ENCODE data around the gene PLPPR1. TPM values are rescaled to one million over a fixed set of nuclear protein-coding genes. Genes with fewer than 3 reads are reported as not detected.

Gene PLPPR1
- total RNA-seq, 2 donors from 2014 or later, result not detected

- H3K36me3 Mint-ChIP-seq (ENCODE audit: low read depth), result no peaks in the 10 kb centered on the region
- no peaks in the 10 kb centered on the region for H3K4me1 Mint-ChIP-seq
- H3K4me3 Mint-ChIP-seq, result no peak overlapping the region
- H3K27me3 Mint-ChIP-seq, result no peaks in the 10 kb centered on the region
- no peak overlapping the region for H3K27ac Mint-ChIP-seq
- no peak for ATAC-seq (replicated peaks)
- H3K9me3 Mint-ChIP-seq, result no peaks in the 10 kb centered on the region
Observed at GRCh38 chr9:101226803-101227202, 198.3 kb downstream of the PLPPR1 start.

- no peaks in the 10 kb centered on the region for H3K36me3 Mint-ChIP-seq (ENCODE audit: low read depth)
- no peaks in the 10 kb centered on the region for H3K4me1 Mint-ChIP-seq
- no peaks in the 10 kb centered on the region for H3K27me3 Mint-ChIP-seq
- H3K4me3 Mint-ChIP-seq, result no peak overlapping the region
- no peak for ATAC-seq (replicated peaks)
- no peak overlapping the region for H3K27ac Mint-ChIP-seq
- H3K9me3 Mint-ChIP-seq, result no peaks in the 10 kb centered on the region
Observed at GRCh38 chr9:101229606-101230005, 201.1 kb downstream of the PLPPR1 start.

- no peak for ATAC-seq (replicated peaks)
- H3K4me3 Mint-ChIP-seq, result no peak overlapping the region
Observed at GRCh38 chr9:101232405-101232977, 204.0 kb downstream of the PLPPR1 start.

GRCh38 chr9:101235105-101235866 lies 206.8 kb downstream of the PLPPR1 start:
- Mint-ChIP-seq H3K4me3 (no peak overlapping the region), H3K4me1 (no peaks in the 10 kb centered on the region), H3K27me3 (peaks cover 3% of the 10 kb centered on the region), H3K9me3 (no peaks in the 10 kb centered on the region), H3K36me3 (ENCODE audit: low read depth) (no peaks in the 10 kb centered on the region), H3K27ac (no peak overlapping the region)
- ATAC-seq (replicated peaks), result no peak

More at GRCh38 chr9:101232405-101232977, 204.0 kb downstream of the PLPPR1 start:
- Mint-ChIP-seq H3K27me3 (peaks cover 3% of the 10 kb centered on the region), H3K36me3 (ENCODE audit: low read depth) (no peaks in the 10 kb centered on the region), H3K9me3 (no peaks in the 10 kb centered on the region), H3K4me1 (no peaks in the 10 kb centered on the region), H3K27ac (no peak overlapping the region)

GRCh38 chr9:101242651-101243050 lies 214.1 kb downstream of the PLPPR1 start:
- H3K27me3 Mint-ChIP-seq, result peaks cover 3% of the 10 kb centered on the region

GRCh38 chr9:101246691-101247090 lies 218.2 kb downstream of the PLPPR1 start:
- no peak for ATAC-seq (replicated peaks)
- Mint-ChIP-seq H3K27me3 (peaks cover 3% of the 10 kb centered on the region), H3K4me3 (no peak overlapping the region), H3K9me3 (no peaks in the 10 kb centered on the region), H3K36me3 (ENCODE audit: low read depth) (no peaks in the 10 kb centered on the region), H3K4me1 (no peaks in the 10 kb centered on the region), H3K27ac (no peak overlapping the region)

More at GRCh38 chr9:101242651-101243050, 214.1 kb downstream of the PLPPR1 start:
- ATAC-seq (replicated peaks), result no peak
- H3K27ac Mint-ChIP-seq, result no peak overlapping the region
- H3K36me3 Mint-ChIP-seq (ENCODE audit: low read depth), result no peaks in the 10 kb centered on the region
- no peaks in the 10 kb centered on the region for H3K4me1 Mint-ChIP-seq
- no peaks in the 10 kb centered on the region for H3K9me3 Mint-ChIP-seq
- no peak overlapping the region for H3K4me3 Mint-ChIP-seq

- ATAC-seq (replicated peaks), result no peak
- H3K4me1 Mint-ChIP-seq, result no peaks in the 10 kb centered on the region
- no peaks in the 10 kb centered on the region for H3K9me3 Mint-ChIP-seq
- H3K4me3 Mint-ChIP-seq, result no peak overlapping the region
- H3K36me3 Mint-ChIP-seq (ENCODE audit: low read depth), result no peaks in the 10 kb centered on the region
- H3K27ac Mint-ChIP-seq, result no peak overlapping the region
- H3K27me3 Mint-ChIP-seq, result peaks cover 3% of the 10 kb centered on the region
Observed at GRCh38 chr9:101247297-101247696, 218.8 kb downstream of the PLPPR1 start.

GRCh38 chr9:101254733-101255433 lies 226.4 kb downstream of the PLPPR1 start:
- H3K4me3 Mint-ChIP-seq, result no peak overlapping the region
- ATAC-seq (replicated peaks), result no peak
- H3K27ac Mint-ChIP-seq, result no peak overlapping the region
- no peaks in the 10 kb centered on the region for H3K9me3 Mint-ChIP-seq
- no peaks in the 10 kb centered on the region for H3K4me1 Mint-ChIP-seq
- peaks cover 8% of the 10 kb centered on the region for H3K27me3 Mint-ChIP-seq
- H3K36me3 Mint-ChIP-seq (ENCODE audit: low read depth), result no peaks in the 10 kb centered on the region

GRCh38 chr9:101264727-101265126 lies 236.2 kb downstream of the PLPPR1 start:
- Mint-ChIP-seq H3K4me3 (no peak overlapping the region), H3K27me3 (peaks cover under 1% of the 10 kb centered on the region), H3K27ac (no peak overlapping the region), H3K36me3 (ENCODE audit: low read depth) (no peaks in the 10 kb centered on the region), H3K9me3 (no peaks in the 10 kb centered on the region), H3K4me1 (no peaks in the 10 kb centered on the region)
- no peak for ATAC-seq (replicated peaks)

GRCh38 chr9:101265261-101265660 lies 236.7 kb downstream of the PLPPR1 start:
- Mint-ChIP-seq H3K27ac (no peak overlapping the region), H3K36me3 (ENCODE audit: low read depth) (no peaks in the 10 kb centered on the region), H3K9me3 (no peaks in the 10 kb centered on the region), H3K27me3 (peaks cover 5% of the 10 kb centered on the region), H3K4me3 (no peak overlapping the region), H3K4me1 (no peaks in the 10 kb centered on the region)
- ATAC-seq (replicated peaks), result no peak

- Mint-ChIP-seq H3K4me1 (no peaks in the 10 kb centered on the region), H3K27me3 (peaks cover 7% of the 10 kb centered on the region), H3K4me3 (no peak overlapping the region), H3K27ac (no peak overlapping the region), H3K36me3 (ENCODE audit: low read depth) (no peaks in the 10 kb centered on the region), H3K9me3 (no peaks in the 10 kb centered on the region)
- ATAC-seq (replicated peaks), result no peak
Observed at GRCh38 chr9:101268426-101268825, 239.9 kb downstream of the PLPPR1 start.

- no peaks in the 10 kb centered on the region for H3K9me3 Mint-ChIP-seq
- H3K27me3 Mint-ChIP-seq, result peaks cover 7% of the 10 kb centered on the region
- H3K4me3 Mint-ChIP-seq, result no peak overlapping the region
- H3K27ac Mint-ChIP-seq, result no peak overlapping the region
- H3K4me1 Mint-ChIP-seq, result no peaks in the 10 kb centered on the region
- ATAC-seq (replicated peaks), result no peak
- no peaks in the 10 kb centered on the region for H3K36me3 Mint-ChIP-seq (ENCODE audit: low read depth)
Observed at GRCh38 chr9:101269591-101270283, 241.2 kb downstream of the PLPPR1 start.

- no peaks in the 10 kb centered on the region for H3K4me1 Mint-ChIP-seq
- peaks cover 8% of the 10 kb centered on the region for H3K27me3 Mint-ChIP-seq
- H3K36me3 Mint-ChIP-seq (ENCODE audit: low read depth), result no peaks in the 10 kb centered on the region
- no peak for ATAC-seq (replicated peaks)
- no peak overlapping the region for H3K27ac Mint-ChIP-seq
- no peaks in the 10 kb centered on the region for H3K9me3 Mint-ChIP-seq
- no peak overlapping the region for H3K4me3 Mint-ChIP-seq
Observed at GRCh38 chr9:101270302-101270701, 241.8 kb downstream of the PLPPR1 start.

GRCh38 chr9:101271102-101271501 lies 242.6 kb downstream of the PLPPR1 start:
- H3K4me3 Mint-ChIP-seq, result no peak overlapping the region

More at GRCh38 chr9:101271102-101271501, 242.6 kb downstream of the PLPPR1 start:
- Mint-ChIP-seq H3K4me1 (no peaks in the 10 kb centered on the region), H3K27me3 (peaks cover 12% of the 10 kb centered on the region), H3K36me3 (ENCODE audit: low read depth) (no peaks in the 10 kb centered on the region), H3K27ac (no peak overlapping the region), H3K9me3 (no peaks in the 10 kb centered on the region)
- no peak for ATAC-seq (replicated peaks)
